ENCODE data around the gene HSPA1A.
"Not testable (repeated sequence)": the region's sequence is repeated elsewhere in the genome, so short reads cannot be mapped to it uniquely, and the experiment has no call there.

Gene HSPA1A

DNA sequence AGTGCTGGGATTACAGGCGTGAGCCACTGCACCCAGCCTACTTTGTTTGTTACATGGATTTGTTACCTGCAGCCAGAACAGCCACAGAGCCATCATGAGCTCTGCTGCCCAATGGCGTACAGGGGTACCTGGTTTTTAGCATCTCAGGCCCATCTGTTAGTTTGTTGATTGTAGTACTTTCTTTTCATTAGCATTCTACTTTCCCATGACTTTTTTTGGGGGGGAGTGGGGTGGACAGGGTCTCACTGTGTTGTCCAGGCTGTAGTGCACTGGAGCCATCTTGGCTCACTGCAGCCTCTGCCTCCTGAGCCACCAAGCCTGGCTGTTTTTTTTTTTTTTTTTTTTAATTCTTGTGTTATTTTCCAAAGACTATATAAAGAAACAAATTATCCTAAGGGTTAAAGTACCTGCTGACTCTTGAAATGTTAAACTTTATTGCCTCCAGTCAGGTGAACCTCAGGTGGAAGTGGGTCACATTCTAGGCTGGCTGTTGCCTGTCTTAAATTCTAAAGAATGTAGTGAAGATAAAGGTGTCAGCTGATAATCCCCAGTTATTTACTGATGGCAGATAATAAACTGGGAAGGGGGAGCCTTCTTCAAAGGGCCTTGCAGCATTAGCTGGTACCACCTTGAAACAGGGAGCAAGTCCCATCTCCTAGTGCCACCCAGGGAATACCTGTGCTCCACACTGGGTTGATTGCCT is 32.1 kb downstream of the HSPA1A start:
- no peak overlapping the region for H3K23ac ChIP-seq (ENCODE audit: low read depth, low read length, poor library complexity)
- no peak overlapping the region for H3K27ac ChIP-seq (replicated peaks; ENCODE audit: low read length)
- H2AFZ ChIP-seq (ENCODE audit: low read length) = no peak overlapping the region
- H3K4me2 ChIP-seq (ENCODE audit: insufficient read depth, low read length, poor library complexity, severe bottlenecking) = no peak overlapping the region
- H2BK15ac ChIP-seq (ENCODE audit: low read length) = no peak overlapping the region
- no peak overlapping the region for H3K14ac ChIP-seq (ENCODE audit: low read length)
- no peak overlapping the region for H3K4ac ChIP-seq (ENCODE audit: low read length)
- H3K36me3 ChIP-seq (replicated peaks in 1 of 2; ENCODE audit: control insufficient read depth in 2 of 2, insufficient read depth in 2 of 2, low read length in 2 of 2) = peaks cover 0 to 4% of the 10 kb centered on the region in 2 donors
- no peak overlapping the region for H3K4me3 ChIP-seq (ENCODE audit: low read length in 2 of 2)
- no peaks in the 10 kb centered on the region for H3K27me3 ChIP-seq (ENCODE audit: control insufficient read depth in 3 of 3, insufficient read depth in 3 of 3, low read depth in 1 of 3, low read length in 3 of 3)
- WGBS, 2 donors (ENCODE audit: extremely low coverage in 2 of 2, insufficient read length in 2 of 2, insufficient replicate concordance in 1 of 2) = no CpG with 5 or more reads among the region's 2 CpGs
- no peaks in the 10 kb centered on the region for H3K79me1 ChIP-seq (ENCODE audit: low read depth, low read length)
- no peak overlapping the region for H3K9ac ChIP-seq (ENCODE audit: low read depth, low read length, poor library complexity)
- H4K8ac ChIP-seq (ENCODE audit: low read depth, low read length) = no peak overlapping the region
- H2BK5ac ChIP-seq (ENCODE audit: low read length) = no peak overlapping the region
- H2BK12ac ChIP-seq (ENCODE audit: low read length) = no peak overlapping the region
- H3K9me3 ChIP-seq (replicated peaks in 1 of 2; ENCODE audit: control insufficient read depth in 2 of 2, insufficient read depth in 1 of 2, low read depth in 1 of 2, low read length in 2 of 2) = no peaks in the 10 kb centered on the region
- H2BK120ac ChIP-seq (ENCODE audit: low read depth, low read length) = no peak overlapping the region
- no peak overlapping the region for H3K18ac ChIP-seq (ENCODE audit: low read length)
- DNase-seq (ENCODE audit: low spot score) = no peak
- no peak overlapping the region for H4K91ac ChIP-seq (ENCODE audit: low read depth, low read length, poor library complexity)
- no peaks in the 10 kb centered on the region for H3K4me1 ChIP-seq (ENCODE audit: control insufficient read depth in 2 of 2, insufficient read depth in 1 of 2, low read depth in 1 of 2, low read length in 2 of 2)
- no peak overlapping the region for H2AK5ac ChIP-seq (ENCODE audit: low read depth, low read length)

GRCh38 chr6:31850765-31851484 is 35.6 kb downstream of the HSPA1A start:
- no peak for DNase-seq (ENCODE audit: low spot score)
- Histone ChIP-seq H3K18ac (ENCODE audit: low read length) (no peak overlapping the region), H3K23ac (ENCODE audit: low read depth, low read length, poor library complexity) (no peak overlapping the region), H3K4ac (ENCODE audit: low read length) (no peak overlapping the region), H3K27me3 (ENCODE audit: control insufficient read depth in 3 of 3, insufficient read depth in 3 of 3, low read depth in 1 of 3, low read length in 3 of 3) (no peaks in the 10 kb centered on the region), H4K91ac (ENCODE audit: low read depth, low read length, poor library complexity) (no peak overlapping the region), H2BK120ac (ENCODE audit: low read depth, low read length) (no peak overlapping the region), H3K9me3 (replicated peaks in 1 of 2; ENCODE audit: control insufficient read depth in 2 of 2, insufficient read depth in 1 of 2, low read depth in 1 of 2, low read length in 2 of 2) (peaks cover 0 to 2% of the 10 kb centered on the region in 2 donors), H3K4me1 (ENCODE audit: control insufficient read depth in 2 of 2, insufficient read depth in 1 of 2, low read depth in 1 of 2, low read length in 2 of 2) (no peaks in the 10 kb centered on the region), H3K14ac (ENCODE audit: low read length) (no peak overlapping the region), H4K8ac (ENCODE audit: low read depth, low read length) (no peak overlapping the region), H3K9ac (ENCODE audit: low read depth, low read length, poor library complexity) (no peak overlapping the region), H3K4me2 (ENCODE audit: insufficient read depth, low read length, poor library complexity, severe bottlenecking) (no peak overlapping the region), H2AFZ (ENCODE audit: low read length) (no peak overlapping the region), H2BK12ac (ENCODE audit: low read length) (no peak overlapping the region), H3K4me3 (ENCODE audit: low read length in 2 of 2) (no peak overlapping the region), H2BK15ac (ENCODE audit: low read length) (no peak overlapping the region), H2AK5ac (ENCODE audit: low read depth, low read length) (no peak overlapping the region), H3K36me3 (replicated peaks in 1 of 2; ENCODE audit: control insufficient read depth in 2 of 2, insufficient read depth in 2 of 2, low read length in 2 of 2) (no peaks in the 10 kb centered on the region), H3K27ac (replicated peaks; ENCODE audit: low read length) (no peak overlapping the region), H2BK5ac (ENCODE audit: low read length) (no peak overlapping the region), H3K79me1 (ENCODE audit: low read depth, low read length) (no peaks in the 10 kb centered on the region)
- WGBS, 2 donors (ENCODE audit: extremely low coverage in 2 of 2, insufficient read length in 2 of 2, insufficient replicate concordance in 1 of 2) = no CpG with 5 or more reads among the region's 2 CpGs

DNA sequence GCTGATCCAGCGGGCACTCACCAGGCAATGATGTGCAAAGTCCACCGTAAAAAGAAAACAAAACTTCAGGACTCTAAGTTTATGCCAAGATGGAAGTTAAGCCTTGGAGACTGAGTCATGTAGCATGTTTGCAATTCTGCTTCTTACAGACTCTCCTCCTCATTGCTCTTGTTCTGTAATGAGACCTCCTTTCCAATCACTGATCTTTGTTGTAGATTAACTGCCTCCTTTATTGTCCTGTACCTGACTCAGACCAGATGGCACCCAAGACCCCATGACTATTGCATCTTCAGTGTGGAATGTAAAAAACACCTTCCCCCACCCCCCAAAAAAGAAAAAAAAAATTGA is 36.1 kb downstream of the HSPA1A start:
- no peak overlapping the region for H3K27ac ChIP-seq (replicated peaks; ENCODE audit: low read length)
- no peak for DNase-seq (ENCODE audit: low spot score)
- H3K18ac ChIP-seq (ENCODE audit: low read length) = no peak overlapping the region
- H3K4me1 ChIP-seq (ENCODE audit: control insufficient read depth in 2 of 2, insufficient read depth in 1 of 2, low read depth in 1 of 2, low read length in 2 of 2) = no peaks in the 10 kb centered on the region
- H3K9ac ChIP-seq (ENCODE audit: low read depth, low read length, poor library complexity) = no peak overlapping the region
- H3K27me3 ChIP-seq (ENCODE audit: control insufficient read depth in 3 of 3, insufficient read depth in 3 of 3, low read depth in 1 of 3, low read length in 3 of 3) = no peaks in the 10 kb centered on the region
- peak overlapping the region; percentile 5 for H2AFZ ChIP-seq (ENCODE audit: low read length)
- no peak overlapping the region for H2BK5ac ChIP-seq (ENCODE audit: low read length)
- no peak overlapping the region for H2BK12ac ChIP-seq (ENCODE audit: low read length)
- no peak overlapping the region for H3K14ac ChIP-seq (ENCODE audit: low read length)
- H3K36me3 ChIP-seq (replicated peaks in 1 of 2; ENCODE audit: control insufficient read depth in 2 of 2, insufficient read depth in 2 of 2, low read length in 2 of 2) = no peaks in the 10 kb centered on the region
- no peak overlapping the region for H3K23ac ChIP-seq (ENCODE audit: low read depth, low read length, poor library complexity)
- H3K4ac ChIP-seq (ENCODE audit: low read length) = no peak overlapping the region
- peaks cover 0 to 2% of the 10 kb centered on the region in 2 donors for H3K9me3 ChIP-seq (replicated peaks in 1 of 2; ENCODE audit: control insufficient read depth in 2 of 2, insufficient read depth in 1 of 2, low read depth in 1 of 2, low read length in 2 of 2)
- WGBS, 2 donors (ENCODE audit: extremely low coverage in 2 of 2, insufficient read length in 2 of 2, insufficient replicate concordance in 1 of 2) = no CpG with 5 or more reads among the region's 2 CpGs
- H2BK120ac ChIP-seq (ENCODE audit: low read depth, low read length) = no peak overlapping the region
- no peak overlapping the region for H4K8ac ChIP-seq (ENCODE audit: low read depth, low read length)
- H3K79me1 ChIP-seq (ENCODE audit: low read depth, low read length) = no peaks in the 10 kb centered on the region
- H3K4me2 ChIP-seq (ENCODE audit: insufficient read depth, low read length, poor library complexity, severe bottlenecking) = no peak overlapping the region
- no peak overlapping the region for H3K4me3 ChIP-seq (ENCODE audit: low read length in 2 of 2)
- H2BK15ac ChIP-seq (ENCODE audit: low read length) = no peak overlapping the region
- H4K91ac ChIP-seq (ENCODE audit: low read depth, low read length, poor library complexity) = no peak overlapping the region
- no peak overlapping the region for H2AK5ac ChIP-seq (ENCODE audit: low read depth, low read length)

DNA sequence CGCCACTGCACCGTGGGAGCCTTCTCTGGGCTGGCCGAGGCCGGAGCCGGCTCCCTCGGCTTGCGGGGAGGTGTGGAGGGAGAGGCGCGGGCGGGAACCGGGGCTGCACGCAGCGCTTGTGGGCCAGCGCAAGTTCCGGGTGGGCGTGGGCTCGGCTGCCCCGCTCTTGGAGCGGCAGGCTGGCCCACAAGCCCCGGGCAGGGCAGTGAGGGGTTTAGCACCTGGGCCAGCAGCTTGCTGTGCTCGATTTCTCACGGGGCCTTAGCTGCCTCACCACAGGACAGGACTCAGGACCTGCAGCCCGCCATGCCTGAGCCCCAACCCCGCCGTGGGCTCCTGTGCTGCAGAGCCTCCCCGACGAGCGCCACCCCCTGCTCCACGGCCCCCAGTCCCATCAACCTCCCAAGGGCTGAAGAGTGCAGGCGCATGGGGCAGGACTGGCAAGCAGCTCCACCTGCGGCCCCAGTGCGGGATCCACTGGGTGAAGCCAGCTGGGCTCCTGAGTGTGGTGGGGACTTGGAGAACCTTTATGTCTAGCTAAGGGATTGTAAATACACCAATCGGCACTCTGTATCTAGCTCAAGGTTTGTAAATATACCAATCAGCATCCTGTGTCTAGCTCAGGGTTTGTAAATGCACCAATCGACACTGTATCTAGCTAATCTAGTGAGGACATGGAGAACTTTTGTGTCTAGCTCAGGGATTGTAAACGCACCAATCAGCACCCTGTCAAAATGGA is 36.8 kb downstream of the HSPA1A start:
- peak overlapping the region; percentile 48 for H3K18ac ChIP-seq (ENCODE audit: low read length)
- H4K8ac ChIP-seq (ENCODE audit: low read depth, low read length); DNase-seq (ENCODE audit: low spot score); H3K27me3 ChIP-seq (ENCODE audit: control insufficient read depth in 3 of 3, insufficient read depth in 3 of 3, low read depth in 1 of 3, low read length in 3 of 3); H3K79me1 ChIP-seq (ENCODE audit: low read depth, low read length); H2BK120ac ChIP-seq (ENCODE audit: low read depth, low read length); H3K14ac ChIP-seq (ENCODE audit: low read length); H4K91ac ChIP-seq (ENCODE audit: low read depth, low read length, poor library complexity); H3K4me1 ChIP-seq (ENCODE audit: control insufficient read depth in 2 of 2, insufficient read depth in 1 of 2, low read depth in 1 of 2, low read length in 2 of 2); H3K27ac ChIP-seq (replicated peaks; ENCODE audit: low read length); H3K9me3 ChIP-seq (replicated peaks in 1 of 2; ENCODE audit: control insufficient read depth in 2 of 2, insufficient read depth in 1 of 2, low read depth in 1 of 2, low read length in 2 of 2); H3K4me3 ChIP-seq (ENCODE audit: low read length in 2 of 2); H3K4me2 ChIP-seq (ENCODE audit: insufficient read depth, low read length, poor library complexity, severe bottlenecking); H3K36me3 ChIP-seq (replicated peaks in 1 of 2; ENCODE audit: control insufficient read depth in 2 of 2, insufficient read depth in 2 of 2, low read length in 2 of 2); H2BK15ac ChIP-seq (ENCODE audit: low read length); H3K4ac ChIP-seq (ENCODE audit: low read length); H3K23ac ChIP-seq (ENCODE audit: low read depth, low read length, poor library complexity); H2BK12ac ChIP-seq (ENCODE audit: low read length); H2BK5ac ChIP-seq (ENCODE audit: low read length); H3K9ac ChIP-seq (ENCODE audit: low read depth, low read length, poor library complexity); H2AK5ac ChIP-seq (ENCODE audit: low read depth, low read length); H2AFZ ChIP-seq (ENCODE audit: low read length): not testable (repeated sequence)
- no CpG with 5 or more reads among the region's 35 CpGs for WGBS, 2 donors (ENCODE audit: extremely low coverage in 2 of 2, insufficient read length in 2 of 2, insufficient replicate concordance in 1 of 2)

Data from neuronal stem cell (in vitro differentiated cells).